GM23338 (cell line): ENCODE measurements around the gene LIN7A.

Experiments
- EZH2 ChIP-seq: fragments of 200-600 bp; sonication (generic); IDR thresholded peaks from one replicate; pipeline ENCODE4 v1.8.0; 2017; ENCODE audit warnings: antibody characterized with exemption, mild to moderate bottlenecking, low read depth; ENCODE audit not compliant: unreplicated experiment
- JUNB ChIP-seq: IDR thresholded peaks from one replicate; pipeline ENCODE4 v1.6.1; 2016; ENCODE audit warnings: antibody characterized with exemption; ENCODE audit not compliant: unreplicated experiment
- POLR2AphosphoS5 ChIP-seq: IDR thresholded peaks from 2 replicates; pipeline ENCODE4 v1.6.1; 2016; ENCODE audit warnings: antibody characterized with exemption, low read depth
- TF ChIP-seq, protein P1 (sequence below), 2 experiments: fragments of 200-600 bp in 1 of 2; sonication (generic) in 1 of 2; conservative IDR thresholded peaks; 2 replicates each; pipeline versions ENCODE4 v1.5.1 to v1.6.1; 2016 to 2017; ENCODE audit warnings: antibody characterized with exemption in 2 of 2, low read depth in 2 of 2, mild to moderate bottlenecking in 2 of 2, moderate library complexity in 1 of 2

DNA sequence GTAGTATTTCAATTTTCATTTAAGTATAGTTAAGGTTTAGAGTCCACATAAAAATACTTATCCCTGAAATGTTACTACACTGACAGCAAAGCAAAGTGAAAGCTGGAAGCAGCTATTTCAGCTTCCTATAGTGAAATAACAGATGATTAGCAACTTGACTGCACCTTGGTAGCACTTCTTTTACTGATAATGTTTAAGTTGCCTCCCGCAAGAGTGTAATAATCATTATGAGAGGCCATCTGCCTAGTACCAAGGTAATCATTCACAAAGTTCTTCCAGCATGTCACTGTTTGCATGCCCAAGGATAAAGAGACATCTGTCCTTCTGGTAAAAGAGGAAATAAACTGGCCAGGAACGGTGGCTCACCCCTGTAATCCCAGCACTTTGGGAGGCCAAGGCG is 69.8 kb downstream of the LIN7A start:
- TF ChIP-seq, protein P1, sequence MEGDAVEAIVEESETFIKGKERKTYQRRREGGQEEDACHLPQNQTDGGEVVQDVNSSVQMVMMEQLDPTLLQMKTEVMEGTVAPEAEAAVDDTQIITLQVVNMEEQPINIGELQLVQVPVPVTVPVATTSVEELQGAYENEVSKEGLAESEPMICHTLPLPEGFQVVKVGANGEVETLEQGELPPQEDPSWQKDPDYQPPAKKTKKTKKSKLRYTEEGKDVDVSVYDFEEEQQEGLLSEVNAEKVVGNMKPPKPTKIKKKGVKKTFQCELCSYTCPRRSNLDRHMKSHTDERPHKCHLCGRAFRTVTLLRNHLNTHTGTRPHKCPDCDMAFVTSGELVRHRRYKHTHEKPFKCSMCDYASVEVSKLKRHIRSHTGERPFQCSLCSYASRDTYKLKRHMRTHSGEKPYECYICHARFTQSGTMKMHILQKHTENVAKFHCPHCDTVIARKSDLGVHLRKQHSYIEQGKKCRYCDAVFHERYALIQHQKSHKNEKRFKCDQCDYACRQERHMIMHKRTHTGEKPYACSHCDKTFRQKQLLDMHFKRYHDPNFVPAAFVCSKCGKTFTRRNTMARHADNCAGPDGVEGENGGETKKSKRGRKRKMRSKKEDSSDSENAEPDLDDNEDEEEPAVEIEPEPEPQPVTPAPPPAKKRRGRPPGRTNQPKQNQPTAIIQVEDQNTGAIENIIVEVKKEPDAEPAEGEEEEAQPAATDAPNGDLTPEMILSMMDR (conservative IDR thresholded peaks at IDR 0.05; ENCODE audit: low read depth in 2 of 2): no peak
- no peak for TF ChIP-seq JUNB
- no peak for TF ChIP-seq POLR2AphosphoS5
- no peak for TF ChIP-seq EZH2
